Mesodermal cell (in vitro differentiated cells): ENCODE data around the gene ALK.

ENCODE experiments used
- H3K27ac ChIP-seq: 2 replicates; pipeline ENCODE4 v1.7.0; 2013; ENCODE audit warnings: mild to moderate bottlenecking, low read depth, low read length, moderate library complexity; ENCODE audit not compliant: severe bottlenecking
- H3K36me3 ChIP-seq: 2 replicates; pipeline ENCODE4 v1.7.1; 2013; ENCODE audit warnings: mild to moderate bottlenecking, low read length, moderate library complexity; ENCODE audit not compliant: control insufficient read depth, insufficient read depth
- H3K4me1 ChIP-seq: one replicate; pipeline ENCODE4 v1.7.1; 2013; ENCODE audit warnings: mild to moderate bottlenecking, low read length; ENCODE audit not compliant: insufficient read depth, control insufficient read depth, poor library complexity, severe bottlenecking
- H3K4me3 ChIP-seq: 2 replicates; pipeline ENCODE4 v1.7.0; 2013; ENCODE audit warnings: low read length, control low read depth, mild to moderate bottlenecking; ENCODE audit not compliant: insufficient read depth, poor library complexity, severe bottlenecking; ENCODE audit errors: extremely low read depth
- H3K9me3 ChIP-seq: 2 replicates; pipeline ENCODE4 v1.7.1; 2013; ENCODE audit warnings: mild to moderate bottlenecking, low read length, moderate library complexity; ENCODE audit not compliant: control insufficient read depth
- WGBS, 2 experiments: methylation state at CpG; one replicate each; pipeline ENCODE4 v1.1.5; 2013; ENCODE audit warnings: missing lambda C conversion rate in 2 of 2; ENCODE audit not compliant: insufficient coverage in 2 of 2; 5-methylcytosine and 5-hydroxymethylcytosine counted together

ALK gene

DNA sequence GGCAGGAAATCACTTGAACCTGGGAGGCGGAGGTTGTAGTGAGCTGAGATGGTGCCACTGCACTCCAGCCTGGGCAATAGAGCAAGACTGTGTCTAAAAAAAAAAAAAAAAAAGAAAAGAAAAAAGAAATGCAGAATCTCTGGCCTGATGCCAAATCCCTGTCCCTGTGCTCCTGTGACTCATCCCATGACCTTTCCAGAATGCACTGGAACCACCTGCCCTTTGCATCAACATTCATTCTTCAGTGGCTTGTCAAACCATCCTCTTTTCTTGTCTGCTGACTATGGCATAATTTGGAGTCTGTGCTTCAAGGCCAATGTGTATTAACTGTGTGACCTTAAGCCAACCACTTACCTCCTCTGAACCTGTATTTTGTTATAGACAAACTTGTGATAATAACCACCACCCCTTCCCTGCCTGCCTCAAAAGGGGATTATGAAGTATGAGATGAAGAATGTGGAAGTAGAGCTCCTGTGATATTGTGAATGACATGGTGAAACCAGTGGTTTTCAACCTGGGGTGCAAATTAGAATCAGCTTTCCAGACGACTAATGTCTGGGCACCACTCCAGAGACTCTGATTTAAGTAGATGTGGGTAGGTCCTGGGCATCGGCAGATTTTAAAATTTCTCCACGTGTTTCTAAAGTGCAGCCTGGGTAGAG is 616.9 kb downstream of the ALK start:
- H3K9me3 ChIP-seq = no peaks in the 10 kb centered on the region
- 77 to 78% methylated on average over 3 to 4 of the region's 4 CpGs for WGBS, 2 experiments

DNA sequence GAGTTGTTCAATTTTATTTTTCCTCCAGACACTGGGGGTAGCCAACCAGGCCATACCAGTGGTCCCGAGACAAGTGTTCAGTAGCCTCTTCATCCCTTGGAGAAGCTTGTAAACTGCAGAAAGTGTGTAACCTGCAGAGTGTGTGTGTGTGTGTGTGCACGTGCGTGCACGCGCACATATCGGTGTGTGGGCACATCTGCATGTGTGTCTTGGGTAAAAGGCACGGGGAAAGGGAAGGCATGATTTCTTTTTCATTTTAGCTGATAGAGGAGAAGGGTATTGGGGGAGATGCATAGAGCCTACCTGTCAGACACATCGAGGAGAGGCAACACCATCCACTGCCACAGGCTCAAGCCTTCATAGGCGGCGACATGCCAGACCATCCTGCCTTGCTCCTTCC is 624.8 kb downstream of the ALK start:
- no peaks in the 10 kb centered on the region for H3K36me3 ChIP-seq
- WGBS, 2 experiments = 80 to 90% methylated on average over 3 to 8 of the region's 10 CpGs
- H3K9me3 ChIP-seq = no peaks in the 10 kb centered on the region
- H3K4me3 ChIP-seq = no peak overlapping the region
- H3K4me1 ChIP-seq = no peaks in the 10 kb centered on the region
- H3K27ac ChIP-seq = no peak overlapping the region

More for the DNA sequence above, 616.9 kb downstream of the ALK start:
- Histone ChIP-seq H3K36me3 (no peaks in the 10 kb centered on the region), H3K4me3 (no peak overlapping the region), H3K27ac (no peak overlapping the region), H3K4me1 (no peaks in the 10 kb centered on the region)

DNA sequence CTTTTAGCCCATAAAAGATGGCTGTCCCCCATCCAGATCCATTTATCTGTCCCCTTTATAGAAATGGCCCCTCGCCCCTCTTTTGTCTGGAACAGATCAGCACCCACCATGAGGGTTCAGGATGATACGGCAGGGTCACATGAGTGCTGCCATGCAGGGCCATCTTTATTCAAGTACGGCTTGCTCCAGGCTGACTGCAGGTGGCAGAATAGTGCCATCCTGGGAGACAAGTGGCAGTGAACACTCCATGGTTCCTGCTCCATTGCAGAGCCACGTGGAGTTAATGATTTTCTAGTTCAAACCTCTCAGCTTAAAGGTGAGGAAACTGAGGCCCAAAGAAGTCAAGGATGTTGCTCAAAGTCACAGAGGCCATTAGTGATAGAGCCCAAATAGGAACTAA is 625.5 kb downstream of the ALK start:
- Histone ChIP-seq H3K9me3 (no peaks in the 10 kb centered on the region), H3K4me3 (no peak overlapping the region), H3K4me1 (no peaks in the 10 kb centered on the region), H3K36me3 (no peaks in the 10 kb centered on the region), H3K27ac (no peak overlapping the region)
- WGBS, 2 experiments = 58 to 60% methylated on average over 4 of the region's 4 CpGs

DNA sequence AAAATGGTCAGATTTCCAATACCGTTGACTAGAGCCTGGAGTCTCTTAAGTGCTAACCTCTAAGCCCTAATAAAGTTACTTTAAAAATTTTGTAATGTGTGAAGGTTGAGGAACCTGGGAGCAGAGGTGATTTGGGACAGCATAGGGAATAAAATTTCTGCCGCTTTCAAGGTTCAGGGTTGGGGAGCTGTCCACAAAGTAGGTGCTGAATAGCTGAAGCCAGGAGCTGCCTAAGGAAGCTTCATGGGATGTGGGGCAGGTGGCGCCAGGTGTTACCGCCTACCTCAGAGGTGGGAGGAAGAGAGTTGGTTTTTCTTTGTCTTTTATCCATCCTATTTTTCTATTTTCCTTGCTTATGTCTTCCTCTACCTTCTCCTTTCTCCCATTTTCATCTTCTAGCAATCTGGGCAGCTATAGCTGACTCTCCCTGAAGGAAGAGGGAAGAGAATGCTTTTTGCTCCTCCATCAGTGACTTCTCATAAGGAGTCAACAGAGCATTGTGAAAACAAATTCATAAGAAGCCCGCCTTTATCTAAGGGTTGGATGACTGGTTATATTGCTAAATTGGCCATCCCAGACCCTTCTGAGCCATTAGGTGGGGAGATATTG is 627.5 kb downstream of the ALK start:
- no peak overlapping the region for H3K27ac ChIP-seq
- no peak overlapping the region for H3K4me3 ChIP-seq
- 0 to 33% methylated on average over 1 of the region's 5 CpGs for WGBS, 2 experiments
- no peaks in the 10 kb centered on the region for H3K36me3 ChIP-seq
- H3K4me1 ChIP-seq = no peaks in the 10 kb centered on the region
- H3K9me3 ChIP-seq = no peaks in the 10 kb centered on the region

DNA sequence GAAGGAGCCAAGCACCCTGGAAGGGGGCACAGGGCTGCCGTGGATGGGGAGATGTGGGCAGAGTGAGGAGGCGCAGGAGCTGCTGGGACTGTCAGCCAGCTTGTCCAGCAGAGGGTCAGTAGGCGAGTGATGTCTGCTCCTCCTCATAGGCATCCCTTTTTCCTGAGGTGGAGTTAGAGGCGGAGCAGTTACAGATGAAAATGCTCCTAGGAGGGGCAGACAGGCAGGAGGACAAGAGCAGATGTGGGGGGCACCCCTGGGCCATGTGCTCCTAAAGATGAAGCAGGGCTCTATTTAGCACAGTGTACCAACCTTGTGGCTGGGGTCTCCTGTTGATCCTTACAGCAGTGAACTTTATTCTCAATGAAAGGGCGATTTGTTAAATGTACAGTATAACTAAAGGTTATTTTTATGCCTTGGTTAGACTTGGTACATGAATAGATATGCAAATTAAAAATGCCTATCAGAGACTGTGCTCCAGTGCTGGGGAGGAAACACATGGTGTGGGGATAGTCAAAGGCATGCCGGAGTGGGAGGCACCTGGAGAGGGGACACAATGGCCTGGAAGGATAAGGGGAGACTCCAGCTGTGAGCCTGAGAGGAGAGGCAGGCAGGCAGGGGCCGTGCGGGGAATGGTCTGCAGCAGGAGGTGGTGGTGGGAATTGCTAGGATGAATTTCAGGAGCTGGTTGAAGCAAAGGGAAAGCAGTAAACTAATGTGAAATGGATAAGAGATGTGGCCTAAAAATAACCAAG is 630.9 kb downstream of the ALK start:
- Histone ChIP-seq H3K36me3 (no peaks in the 10 kb centered on the region), H3K9me3 (no peaks in the 10 kb centered on the region), H3K27ac (no peak overlapping the region), H3K4me3 (no peak overlapping the region), H3K4me1 (no peaks in the 10 kb centered on the region)
- 45 to 50% methylated on average over 4 to 7 of the region's 8 CpGs for WGBS, 2 experiments

DNA sequence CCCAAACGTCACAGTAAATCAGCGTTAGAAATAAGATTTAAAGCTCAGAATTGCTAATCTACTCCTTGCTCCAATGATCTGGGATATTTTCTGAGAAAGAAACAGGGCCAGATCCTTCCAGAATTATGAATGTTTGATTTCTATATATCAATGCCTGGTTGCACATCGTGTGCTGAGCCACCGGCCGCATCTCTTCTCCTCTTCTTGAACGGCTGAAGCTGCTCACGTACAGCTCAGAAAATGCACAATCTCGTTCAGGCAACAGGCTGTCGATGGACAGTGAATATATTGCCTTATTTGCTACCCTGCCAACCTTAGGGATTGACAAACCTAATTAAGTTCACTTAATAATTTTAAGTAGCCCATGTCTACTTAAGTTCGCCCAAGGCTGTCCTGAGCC is 636.7 kb downstream of the ALK start:
- no peak overlapping the region for H3K4me3 ChIP-seq
- 90 to 93% methylated on average over 6 to 9 of the region's 10 CpGs for WGBS, 2 experiments
- H3K36me3 ChIP-seq = no peaks in the 10 kb centered on the region
- H3K4me1 ChIP-seq = no peaks in the 10 kb centered on the region
- H3K9me3 ChIP-seq = no peaks in the 10 kb centered on the region
- no peak overlapping the region for H3K27ac ChIP-seq

DNA sequence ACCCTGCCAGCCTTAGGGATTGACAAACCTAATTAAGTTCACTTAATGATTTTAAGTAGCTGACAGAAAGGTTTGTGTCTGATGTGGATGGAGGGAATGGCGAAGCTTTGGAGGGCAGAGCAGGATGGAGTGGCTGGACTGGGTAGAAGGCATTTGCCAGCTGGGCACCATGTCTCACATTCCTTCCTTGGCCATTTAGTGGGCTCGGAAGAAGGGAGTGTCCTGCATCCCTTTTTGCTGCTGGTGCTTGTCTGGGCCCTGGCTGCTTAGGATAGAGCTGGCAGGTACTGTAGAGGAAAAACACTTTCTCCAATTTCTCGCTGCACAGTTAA is 639.5 kb downstream of the ALK start:
- no peaks in the 10 kb centered on the region for H3K4me1 ChIP-seq
- 100% methylated on average over 1 to 2 of the region's 3 CpGs for WGBS, 2 experiments
- H3K27ac ChIP-seq = no peak overlapping the region
- H3K36me3 ChIP-seq = no peaks in the 10 kb centered on the region
- H3K4me3 ChIP-seq = no peak overlapping the region
- H3K9me3 ChIP-seq = no peaks in the 10 kb centered on the region

DNA sequence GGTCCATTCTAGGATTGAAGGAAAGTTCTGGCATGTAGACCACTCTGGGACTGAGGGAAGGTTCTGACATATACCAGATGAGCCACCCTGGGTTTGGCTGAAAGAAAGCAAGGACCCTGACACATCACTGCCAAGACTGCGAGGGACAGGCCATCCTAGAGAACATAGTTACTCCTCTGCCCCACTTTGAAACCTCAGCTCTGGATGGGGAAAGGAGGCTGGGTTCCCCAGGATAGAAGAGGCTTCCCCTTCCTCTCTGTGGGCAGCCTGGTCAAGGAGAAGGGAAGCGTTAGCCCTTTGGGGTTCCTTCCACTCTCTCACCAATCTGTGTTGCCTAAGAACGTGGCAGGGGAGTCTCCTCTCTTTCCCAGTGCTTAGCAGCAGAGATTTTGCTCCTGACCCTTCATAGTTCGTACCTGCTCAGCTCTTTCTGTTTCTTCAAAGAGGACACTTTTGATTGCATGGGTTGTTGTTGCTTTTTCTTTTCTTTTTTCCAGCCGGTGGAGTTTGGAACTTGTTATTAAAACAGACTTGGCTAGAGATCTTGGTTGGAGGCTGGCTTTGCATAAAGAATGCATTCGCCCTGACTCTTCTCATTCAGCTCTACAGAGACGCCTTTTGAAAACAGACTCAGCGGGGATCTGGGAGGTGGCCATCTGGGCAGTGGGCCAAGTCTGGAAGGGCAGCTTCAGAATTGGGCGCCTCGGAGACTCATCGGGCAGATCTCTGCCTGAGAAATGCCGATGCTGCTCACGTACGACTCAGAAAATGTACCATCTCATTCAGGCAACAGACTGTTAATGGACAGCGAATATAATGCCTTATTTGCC is 640.1 kb downstream of the ALK start:
- Histone ChIP-seq H3K4me1 (no peaks in the 10 kb centered on the region), H3K4me3 (no peak overlapping the region), H3K9me3 (no peaks in the 10 kb centered on the region), H3K27ac (no peak overlapping the region), H3K36me3 (no peaks in the 10 kb centered on the region)
- 52 to 62% methylated on average over 10 to 11 of the region's 15 CpGs for WGBS, 2 experiments

DNA sequence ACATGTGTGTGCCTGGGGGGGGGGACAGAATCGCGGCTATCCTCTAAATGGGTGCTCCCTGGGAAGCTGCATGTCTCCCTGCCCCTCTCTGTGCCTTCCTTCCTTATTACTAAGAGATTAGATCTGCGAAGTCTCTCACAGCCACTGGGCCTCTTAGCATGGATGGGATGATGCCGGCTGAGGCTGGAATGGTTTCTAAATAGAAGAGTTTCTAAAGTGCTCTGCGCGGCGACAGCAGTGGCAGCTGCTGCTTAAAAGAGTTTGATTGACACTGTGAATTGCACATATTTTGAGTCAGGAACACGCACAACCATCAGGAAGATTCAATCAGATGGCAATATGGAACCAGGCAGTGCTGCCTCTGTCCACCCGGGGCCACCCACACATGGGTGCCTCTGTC is 642.4 kb downstream of the ALK start:
- no peak overlapping the region for H3K27ac ChIP-seq
- no peaks in the 10 kb centered on the region for H3K9me3 ChIP-seq
- H3K4me1 ChIP-seq = no peaks in the 10 kb centered on the region
- H3K4me3 ChIP-seq = no peak overlapping the region
- WGBS, 2 experiments = 98 to 99% methylated on average over 7 of the region's 9 CpGs
- no peaks in the 10 kb centered on the region for H3K36me3 ChIP-seq

DNA sequence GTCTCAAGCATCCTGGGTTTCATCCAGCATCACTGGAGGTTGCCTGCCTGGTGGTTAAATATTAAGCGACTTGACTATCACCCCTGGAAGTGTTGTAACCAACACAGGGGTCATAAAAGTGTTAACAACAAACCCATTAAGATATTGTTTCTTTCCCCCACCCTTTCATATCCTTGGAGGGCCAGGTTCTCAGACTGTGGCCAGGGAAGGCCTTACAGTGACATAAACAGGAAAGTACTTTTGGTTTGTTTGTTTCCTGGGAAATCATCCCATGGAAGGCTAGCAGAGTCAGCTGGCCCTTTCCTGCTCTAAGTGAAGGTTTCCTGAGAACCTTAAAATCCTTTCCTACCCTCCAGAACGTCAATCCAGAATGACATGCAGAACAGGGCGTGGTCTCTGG is 645.2 kb downstream of the ALK start:
- no peak overlapping the region for H3K27ac ChIP-seq
- H3K36me3 ChIP-seq = no peaks in the 10 kb centered on the region
- H3K4me3 ChIP-seq = no peak overlapping the region
- no peaks in the 10 kb centered on the region for H3K9me3 ChIP-seq
- no peaks in the 10 kb centered on the region for H3K4me1 ChIP-seq
- 82 to 96% methylated on average over 3 of the region's 3 CpGs for WGBS, 2 experiments
